HG02571 (cell line): Measurements from ENCODE around the gene MAGEA4.

ENCODE experiments used
- ATAC-seq: cut with Tn5 transposase; IDR thresholded peaks from one replicate; pipeline ENCODE4 v1.9.1; 2021; ENCODE audit warnings: mild to moderate bottlenecking, moderate library complexity; ENCODE audit not compliant: unreplicated experiment

Gene MAGEA4

DNA sequence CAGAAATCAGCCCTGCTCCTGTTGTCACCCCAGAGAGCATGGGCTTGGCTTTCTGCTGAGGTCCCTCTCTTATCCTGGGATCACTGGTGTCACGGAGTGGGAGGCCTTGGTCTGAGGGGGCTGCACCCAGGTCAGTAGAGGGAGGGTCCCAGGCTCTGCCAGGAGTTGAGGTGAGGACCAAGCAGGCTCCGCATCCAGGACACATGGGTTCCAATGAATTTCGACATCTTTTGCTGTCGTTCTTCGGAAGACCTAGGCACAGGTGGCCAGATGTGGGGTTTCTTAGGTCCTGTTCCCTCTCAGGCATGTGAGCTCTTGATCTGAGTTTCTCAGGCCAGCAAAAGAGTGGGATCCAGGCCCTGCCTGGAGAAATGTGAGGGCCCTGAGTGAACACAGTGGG, 10.0 kb downstream of the MAGEA4 start:
- no peak for ATAC-seq

DNA sequence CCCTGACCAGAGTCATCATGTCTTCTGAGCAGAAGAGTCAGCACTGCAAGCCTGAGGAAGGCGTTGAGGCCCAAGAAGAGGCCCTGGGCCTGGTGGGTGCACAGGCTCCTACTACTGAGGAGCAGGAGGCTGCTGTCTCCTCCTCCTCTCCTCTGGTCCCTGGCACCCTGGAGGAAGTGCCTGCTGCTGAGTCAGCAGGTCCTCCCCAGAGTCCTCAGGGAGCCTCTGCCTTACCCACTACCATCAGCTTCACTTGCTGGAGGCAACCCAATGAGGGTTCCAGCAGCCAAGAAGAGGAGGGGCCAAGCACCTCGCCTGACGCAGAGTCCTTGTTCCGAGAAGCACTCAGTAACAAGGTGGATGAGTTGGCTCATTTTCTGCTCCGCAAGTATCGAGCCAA, 11.0 kb downstream of the MAGEA4 start:
- ATAC-seq, result no peak

DNA sequence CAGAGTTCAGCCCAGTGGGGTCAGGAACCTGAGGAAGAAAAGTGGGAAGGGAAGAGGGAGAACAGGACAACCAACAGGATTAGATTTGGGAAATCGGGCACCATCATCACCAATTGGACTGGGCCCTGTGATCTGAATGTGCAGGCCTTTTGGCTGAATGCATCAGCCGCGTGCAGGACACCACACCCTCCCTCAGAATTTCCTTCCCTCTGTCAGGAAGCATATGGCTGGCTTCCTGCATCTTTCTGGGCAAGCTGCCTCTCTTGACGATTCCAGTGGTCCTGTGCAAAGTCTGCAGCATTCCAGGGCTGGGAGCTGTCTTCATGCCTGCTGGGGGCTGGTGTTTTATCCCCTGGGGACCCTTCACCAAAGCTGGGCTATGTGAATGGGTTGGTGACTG, 16.4 kb downstream of the MAGEA4 start:
- no peak for ATAC-seq

DNA sequence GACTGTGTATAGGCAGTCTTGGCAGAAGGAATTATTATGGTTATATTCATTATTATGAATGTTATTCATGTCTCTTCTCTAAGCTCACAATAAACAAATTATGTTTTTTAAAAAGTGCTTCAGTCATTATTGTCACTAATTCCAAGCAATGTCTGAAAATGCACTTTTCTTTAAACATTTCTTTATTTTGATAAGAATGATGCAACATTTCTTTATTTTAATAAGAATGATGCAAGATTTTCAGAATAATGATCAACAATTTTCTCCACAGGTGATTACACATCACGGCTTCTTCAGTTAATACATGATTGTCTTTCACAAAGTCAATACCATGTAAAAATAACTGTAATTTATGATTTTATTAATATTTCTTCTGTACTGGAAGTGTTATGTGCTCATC, 22.7 kb downstream of the MAGEA4 start:
- ATAC-seq, result no peak

DNA sequence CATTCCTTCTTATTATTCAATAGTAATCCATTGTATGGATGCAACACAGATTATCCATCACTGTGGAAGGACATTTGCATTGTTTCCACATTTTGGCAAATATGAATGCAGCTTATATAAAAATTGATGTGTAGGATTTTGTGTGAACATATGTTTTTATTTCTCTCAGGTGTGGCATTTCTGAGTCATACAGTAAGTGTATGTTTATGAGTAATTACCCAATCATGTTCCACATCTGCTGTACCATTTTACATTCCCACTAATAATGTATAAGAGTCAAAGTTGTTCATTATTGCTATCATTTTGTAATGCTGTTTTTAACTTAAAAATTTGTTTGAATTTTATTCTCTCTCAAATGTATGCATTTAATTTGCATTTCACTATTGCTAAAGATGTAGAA, 25.5 kb downstream of the MAGEA4 start:
- ATAC-seq, result no peak

DNA sequence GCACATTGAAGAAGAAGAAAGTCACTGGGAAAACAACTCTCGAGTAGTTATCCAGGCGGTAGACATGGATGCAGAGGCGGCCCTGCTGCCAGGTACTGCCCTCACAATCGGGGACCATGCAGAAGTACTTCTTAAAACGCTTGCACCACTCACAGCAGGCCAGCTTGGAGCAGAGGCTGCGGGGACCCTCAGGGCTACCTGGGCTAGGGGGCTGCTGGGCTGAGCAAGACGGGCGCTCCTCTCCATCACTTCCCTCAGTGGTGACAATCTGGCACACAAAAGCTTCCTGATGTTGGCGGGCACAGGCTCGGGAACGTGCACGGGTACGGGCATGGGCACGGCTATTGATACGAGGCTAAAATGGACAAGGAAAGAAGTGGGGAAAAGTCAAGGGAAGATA, 42.0 kb downstream of the MAGEA4 start:
- no peak for ATAC-seq

DNA sequence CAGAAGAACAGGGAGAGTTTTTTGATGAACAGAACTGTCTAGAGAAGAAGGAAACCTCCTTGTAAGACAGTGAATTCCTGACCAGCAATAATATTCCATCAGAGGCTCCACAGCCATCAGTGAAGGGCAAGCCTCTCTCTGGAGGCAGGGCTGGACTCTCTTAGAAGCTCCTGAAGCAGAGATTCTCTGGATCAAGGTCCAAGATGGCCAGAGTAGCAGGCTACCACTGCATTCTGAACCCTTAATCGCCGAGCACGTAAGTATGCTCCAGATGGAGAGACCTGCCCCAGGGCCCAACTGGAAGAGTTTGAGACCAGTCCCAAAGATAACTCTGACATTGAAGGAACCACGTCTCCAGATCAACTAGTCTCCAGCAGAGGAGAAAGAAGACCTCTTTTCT, 45.4 kb downstream of the MAGEA4 start:
- no peak for ATAC-seq

DNA sequence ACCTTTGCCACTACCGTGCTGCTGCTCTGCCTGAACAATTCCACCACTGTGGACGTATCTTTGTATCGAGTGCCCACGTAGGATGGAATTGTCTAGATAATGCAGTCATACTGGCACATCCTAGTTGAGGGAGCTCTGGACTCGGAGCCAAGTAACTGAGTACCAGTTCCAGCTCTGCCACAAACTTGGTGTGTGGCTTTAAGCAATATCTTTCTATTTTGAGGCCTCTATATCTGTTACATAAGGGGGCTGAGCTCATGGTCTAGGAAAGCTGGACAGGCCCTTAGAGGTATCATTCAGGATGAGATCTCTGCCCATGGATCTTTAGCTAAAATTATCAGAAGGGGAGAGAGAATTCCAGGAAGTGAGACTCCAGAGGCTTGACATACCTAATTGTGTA, 49.3 kb downstream of the MAGEA4 start:
- no peak for ATAC-seq

DNA sequence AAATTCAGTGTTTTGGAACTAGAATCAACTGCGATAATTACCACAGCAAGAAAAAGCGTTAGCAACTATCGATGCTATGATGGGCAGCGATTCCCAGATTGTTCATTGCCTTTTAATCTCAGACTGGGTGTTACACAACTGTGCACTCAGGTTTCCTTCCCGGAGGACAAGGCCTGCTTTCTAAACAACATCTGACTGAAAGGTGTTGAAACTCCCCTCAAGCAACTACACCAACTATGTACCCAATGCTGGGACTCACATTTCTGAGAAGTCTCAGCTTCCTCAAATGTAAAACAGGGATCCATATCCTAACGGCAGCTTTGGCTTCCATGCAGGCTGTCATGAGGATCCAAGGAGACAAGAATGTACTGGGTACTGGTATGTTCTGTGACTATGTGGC, 53.5 kb downstream of the MAGEA4 start:
- ATAC-seq, result no peak

DNA sequence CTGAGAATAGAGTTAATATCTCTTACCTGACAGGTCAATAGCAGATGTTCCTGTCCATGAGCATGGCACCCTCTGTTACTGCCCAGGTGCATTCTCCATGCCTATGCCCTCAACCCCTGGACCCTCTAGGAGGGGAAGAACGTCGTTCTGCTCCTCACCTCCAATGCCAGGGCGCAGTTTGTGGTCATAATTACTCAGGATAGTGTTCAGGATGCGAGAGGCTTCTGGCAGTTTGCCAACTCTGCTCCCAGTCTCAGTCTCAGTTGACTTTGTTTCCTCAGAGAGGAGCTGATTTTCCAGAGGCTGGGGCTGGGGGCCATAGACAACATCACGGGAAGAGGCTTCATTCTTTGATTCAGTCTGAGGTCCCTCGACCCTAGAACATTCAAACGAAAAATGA, 57.3 kb downstream of the MAGEA4 start:
- no peak for ATAC-seq

DNA sequence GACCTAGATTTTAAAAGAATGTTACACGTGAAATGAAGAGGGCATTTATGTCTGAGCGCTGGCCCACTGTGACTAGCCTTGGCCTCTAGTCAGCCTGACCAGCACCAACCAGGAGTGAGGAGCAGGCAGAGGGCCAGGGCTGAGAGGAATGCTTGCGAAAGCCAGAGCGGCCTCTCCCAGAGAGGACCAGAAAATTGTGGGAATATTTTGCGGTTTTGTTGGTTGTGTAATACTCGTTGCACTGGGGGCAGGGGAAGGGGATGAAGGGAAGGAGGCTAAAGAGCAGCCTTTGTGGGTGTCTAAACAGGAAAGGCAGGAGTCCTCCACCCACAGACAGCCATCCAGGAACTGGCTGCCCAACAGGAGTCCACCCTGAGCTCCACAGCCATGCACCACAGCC, 58.0 kb downstream of the MAGEA4 start:
- no peak for ATAC-seq

DNA sequence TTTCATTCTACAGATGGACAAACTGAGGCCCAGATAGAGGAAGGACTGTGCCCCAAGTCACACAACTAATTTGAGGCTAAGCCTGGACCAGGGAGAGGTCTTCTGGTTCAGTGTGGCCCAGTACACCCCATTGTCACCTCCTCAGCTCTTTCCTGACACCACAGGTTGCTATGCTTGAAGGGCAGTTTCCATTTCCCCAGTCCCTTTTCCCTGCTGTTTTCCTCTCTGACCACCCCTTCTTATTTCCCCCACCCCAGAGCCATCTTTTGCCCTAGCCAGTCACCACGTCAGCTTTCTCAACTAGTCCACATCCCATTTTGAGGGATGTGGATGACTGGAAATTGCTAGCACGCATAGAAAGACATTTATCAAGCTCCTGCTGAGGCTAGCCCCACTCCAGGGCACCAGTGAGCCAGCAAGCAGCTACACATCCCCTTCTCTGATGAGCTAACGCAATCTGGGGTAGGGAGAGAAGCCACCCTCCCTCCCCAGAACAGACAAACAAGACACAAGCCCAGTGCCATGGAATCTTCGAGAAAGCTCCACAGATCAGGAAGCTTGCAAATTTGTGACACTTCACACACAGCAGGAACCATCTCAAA, 60.5 kb downstream of the MAGEA4 start:
- no peak for ATAC-seq

DNA sequence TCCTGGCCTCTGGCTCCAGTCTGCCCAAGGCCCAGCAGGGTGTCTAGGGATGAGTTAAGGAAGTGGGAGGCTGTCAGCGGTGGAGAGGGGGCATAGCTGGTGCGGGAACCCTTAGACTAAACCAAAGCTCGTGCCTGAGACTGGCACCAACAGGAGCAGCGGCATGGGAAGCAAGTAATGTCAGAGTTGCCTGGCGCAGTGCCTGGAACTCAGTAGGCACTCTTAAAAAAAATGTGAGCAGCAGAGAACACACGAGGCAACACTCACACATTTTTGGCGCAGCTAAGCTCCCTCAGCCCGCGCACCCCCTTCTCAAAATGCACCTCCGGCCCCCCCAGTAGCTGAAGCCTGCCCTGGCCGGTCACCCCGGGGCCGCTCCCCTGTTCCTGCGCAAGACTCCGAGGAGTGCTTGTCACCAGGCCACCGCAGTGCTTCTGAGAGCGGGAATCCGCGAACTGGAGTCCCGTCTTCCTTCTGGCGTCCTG, 61.2 kb downstream of the MAGEA4 start:
- ATAC-seq, result no peak
